Smooth muscle cell (in vitro differentiated cells): Measurements from ENCODE around the gene ACTL9. TPM values are rescaled to one million over a fixed set of nuclear protein-coding genes. Genes with fewer than 3 reads are reported as not detected.

Source experiments
- DNase-seq: peaks from one replicate; lab custom pipeline; 2025; ENCODE audit not compliant: unreplicated experiment; lab: John Stamatoyannopoulos, UW
- H2AFZ ChIP-seq: fragments of 200-600 bp; sonication (generic); 2 replicates; pipeline ENCODE4 v1.6.0; 2016; ENCODE audit warnings: antibody characterized with exemption, low read depth, mild to moderate bottlenecking
- H3F3A ChIP-seq: fragments of 200-600 bp; sonication (generic); 2 replicates; pipeline ENCODE4 v1.6.0; 2017; ENCODE audit warnings: antibody characterized with exemption, low read depth
- H3K27ac ChIP-seq: fragments of 200-600 bp; sonication (generic); 2 replicates; pipeline ENCODE4 v1.5.1; 2016; ENCODE audit warnings: low read depth, mild to moderate bottlenecking
- H3K27me3 ChIP-seq: fragments of 200-600 bp; sonication (generic); 2 replicates; pipeline ENCODE4 v1.6.1; 2016; ENCODE audit warnings: low read depth, mild to moderate bottlenecking
- H3K36me3 ChIP-seq: fragments of 200-600 bp; sonication (generic); 2 replicates; pipeline ENCODE4 v1.5.1; 2016; ENCODE audit warnings: low read depth
- H3K4me1 ChIP-seq: fragments of 200-600 bp; sonication (generic); 2 replicates; pipeline ENCODE4 v1.5.1; 2016; ENCODE audit warnings: low read depth
- H3K4me2 ChIP-seq: fragments of 200-600 bp; sonication (generic); 2 replicates; pipeline ENCODE4 v1.6.0; 2016; ENCODE audit warnings: mild to moderate bottlenecking
- H3K4me3 ChIP-seq: fragments of 200-600 bp; sonication (generic); 2 replicates; pipeline ENCODE4 v1.5.1; 2016; ENCODE audit warnings: mild to moderate bottlenecking
- H3K79me2 ChIP-seq: fragments of 200-600 bp; sonication (generic); 2 replicates; pipeline ENCODE4 v1.6.0; 2016; ENCODE audit warnings: low read depth, mild to moderate bottlenecking
- H3K9ac ChIP-seq: fragments of 200-600 bp; sonication (generic); 2 replicates; pipeline ENCODE4 v1.6.0; 2016; ENCODE audit warnings: low read depth
- H3K9me3 ChIP-seq: fragments of 200-600 bp; sonication (generic); replicated peaks from 2 replicates; pipeline ENCODE4 v1.5.1; 2016; ENCODE audit warnings: low read depth
- H4K20me1 ChIP-seq: fragments of 200-600 bp; sonication (generic); 2 replicates; pipeline ENCODE4 v1.6.0; 2016; ENCODE audit warnings: low read depth
- WGBS: methylation state at CpG from one replicate; pipeline ENCODE4 v1.1.7; 2016; ENCODE audit warnings: low lambda C conversion rate; 5-methylcytosine and 5-hydroxymethylcytosine counted together
- polyA plus RNA-seq: library from polyadenylated mRNA; unstranded; fragments of >200 nt; fragmentation: Nextera tagmentation; extraction: Ambion mirVana; gene quantifications from 2 replicates; pipeline ENCODE4 v1.2.1, GENCODE V29; 2016
- total RNA-seq: library from RNA; depleted of rRNA; stranded (reverse); fragments of >200 nt; gene quantifications from 2 replicates; pipeline ENCODE4 v1.2.3, GENCODE V29; 2014
- TF ChIP-seq, protein P1 (sequence below): fragments of 200-600 bp; sonication (generic); IDR thresholded peaks from 2 replicates; pipeline ENCODE4 v1.5.1; 2017; ENCODE audit warnings: borderline replicate concordance, mild to moderate bottlenecking, antibody characterized with exemption; ENCODE audit not compliant: insufficient read depth, poor library complexity, severe bottlenecking

The ACTL9 gene
- total and polyA plus RNA-seq, 2 experiments from 2014 or later, result not detected

GRCh38 chr19:8675066-8675465 is 23.5 kb downstream of the ACTL9 start:
- Histone ChIP-seq H3F3A (no peaks in the 10 kb centered on the region), H3K36me3 (no peaks in the 10 kb centered on the region), H4K20me1 (no peaks in the 10 kb centered on the region), H3K4me2 (no peak overlapping the region), H3K9ac (no peak overlapping the region), H3K9me3 (no peaks in the 10 kb centered on the region), H3K79me2 (no peaks in the 10 kb centered on the region), H2AFZ (no peak overlapping the region), H3K27ac (no peak overlapping the region), H3K4me3 (no peak overlapping the region), H3K4me1 (no peaks in the 10 kb centered on the region), H3K27me3 (no peaks in the 10 kb centered on the region)
- DNase-seq, result no peak
- 87% methylated on average over 3 of the region's 3 CpGs for WGBS
- TF ChIP-seq, protein P1, sequence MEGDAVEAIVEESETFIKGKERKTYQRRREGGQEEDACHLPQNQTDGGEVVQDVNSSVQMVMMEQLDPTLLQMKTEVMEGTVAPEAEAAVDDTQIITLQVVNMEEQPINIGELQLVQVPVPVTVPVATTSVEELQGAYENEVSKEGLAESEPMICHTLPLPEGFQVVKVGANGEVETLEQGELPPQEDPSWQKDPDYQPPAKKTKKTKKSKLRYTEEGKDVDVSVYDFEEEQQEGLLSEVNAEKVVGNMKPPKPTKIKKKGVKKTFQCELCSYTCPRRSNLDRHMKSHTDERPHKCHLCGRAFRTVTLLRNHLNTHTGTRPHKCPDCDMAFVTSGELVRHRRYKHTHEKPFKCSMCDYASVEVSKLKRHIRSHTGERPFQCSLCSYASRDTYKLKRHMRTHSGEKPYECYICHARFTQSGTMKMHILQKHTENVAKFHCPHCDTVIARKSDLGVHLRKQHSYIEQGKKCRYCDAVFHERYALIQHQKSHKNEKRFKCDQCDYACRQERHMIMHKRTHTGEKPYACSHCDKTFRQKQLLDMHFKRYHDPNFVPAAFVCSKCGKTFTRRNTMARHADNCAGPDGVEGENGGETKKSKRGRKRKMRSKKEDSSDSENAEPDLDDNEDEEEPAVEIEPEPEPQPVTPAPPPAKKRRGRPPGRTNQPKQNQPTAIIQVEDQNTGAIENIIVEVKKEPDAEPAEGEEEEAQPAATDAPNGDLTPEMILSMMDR, result no peak

DNA sequence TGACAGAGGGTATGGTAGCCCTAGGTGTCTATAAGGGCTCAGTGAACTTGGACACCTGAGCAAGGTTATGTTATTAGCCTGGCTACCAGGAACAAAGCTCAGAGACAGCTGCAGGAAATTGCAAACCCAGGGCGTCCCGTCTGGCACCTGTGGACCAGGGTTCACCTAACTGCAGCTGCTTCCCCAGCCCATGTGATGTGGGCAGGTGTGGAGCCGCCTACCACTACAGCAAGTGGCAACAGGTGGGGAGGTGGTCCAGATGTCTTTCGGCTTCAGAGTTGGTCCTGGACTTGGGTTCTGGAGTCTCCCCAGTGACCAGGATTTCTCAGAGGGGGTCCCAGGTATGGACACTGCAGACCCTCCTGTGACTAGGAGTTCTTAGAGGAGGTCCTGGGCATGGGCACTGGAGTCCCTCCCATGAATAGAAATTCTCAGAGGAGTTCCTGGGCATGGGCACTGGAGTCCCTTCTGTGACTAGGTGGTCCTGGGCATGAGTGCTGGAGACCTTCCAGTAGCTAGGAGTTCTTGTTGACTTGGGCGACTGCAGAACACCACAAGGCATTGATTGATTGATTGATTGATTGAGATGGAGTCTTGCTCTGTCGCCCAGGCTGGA is 25.2 kb downstream of the ACTL9 start:
- no peak overlapping the region for H3K9ac ChIP-seq
- H3K27me3 ChIP-seq, result no peaks in the 10 kb centered on the region
- no peaks in the 10 kb centered on the region for H3K4me1 ChIP-seq
- no peak for DNase-seq
- TF ChIP-seq, protein P1, result no peak
- H3K4me3 ChIP-seq, result no peak overlapping the region
- H4K20me1 ChIP-seq, result no peaks in the 10 kb centered on the region
- H3F3A ChIP-seq, result no peaks in the 10 kb centered on the region
- H2AFZ ChIP-seq, result no peak overlapping the region
- no peaks in the 10 kb centered on the region for H3K36me3 ChIP-seq
- H3K79me2 ChIP-seq, result no peaks in the 10 kb centered on the region
- no peak overlapping the region for H3K4me2 ChIP-seq
- H3K9me3 ChIP-seq, result no peaks in the 10 kb centered on the region
- H3K27ac ChIP-seq, result no peak overlapping the region
- WGBS, result 92% methylated on average over 6 of the region's 6 CpGs

- WGBS, result 77% methylated on average over 9 of the region's 9 CpGs
- H3K9ac ChIP-seq, result no peak overlapping the region
- no peaks in the 10 kb centered on the region for H3K4me1 ChIP-seq
- TF ChIP-seq, protein P1, result no peak
- no peaks in the 10 kb centered on the region for H4K20me1 ChIP-seq
- no peaks in the 10 kb centered on the region for H3K9me3 ChIP-seq
- no peak for DNase-seq
- H3K36me3 ChIP-seq, result no peaks in the 10 kb centered on the region
- no peaks in the 10 kb centered on the region for H3F3A ChIP-seq
- no peaks in the 10 kb centered on the region for H3K79me2 ChIP-seq
- H3K4me2 ChIP-seq, result no peak overlapping the region
- H3K27me3 ChIP-seq, result no peaks in the 10 kb centered on the region
- H2AFZ ChIP-seq, result no peak overlapping the region
- H3K27ac ChIP-seq, result no peak overlapping the region
- H3K4me3 ChIP-seq, result no peak overlapping the region
Observed at GRCh38 chr19:8666814-8667405, 31.7 kb downstream of the ACTL9 start.
